ENCODE results near the gene PLEKHH1. TPM values are rescaled to one million over a fixed set of nuclear protein-coding genes. Genes with fewer than 3 reads are reported as not detected.

PLEKHH1 gene
- total and polyA plus RNA-seq, 9 of the 15 experiments (the other 6 are each of a cell fraction or from before 2014, with no cell fraction given) = 0.76 to 5.9 (median 2.9) TPM

DNA sequence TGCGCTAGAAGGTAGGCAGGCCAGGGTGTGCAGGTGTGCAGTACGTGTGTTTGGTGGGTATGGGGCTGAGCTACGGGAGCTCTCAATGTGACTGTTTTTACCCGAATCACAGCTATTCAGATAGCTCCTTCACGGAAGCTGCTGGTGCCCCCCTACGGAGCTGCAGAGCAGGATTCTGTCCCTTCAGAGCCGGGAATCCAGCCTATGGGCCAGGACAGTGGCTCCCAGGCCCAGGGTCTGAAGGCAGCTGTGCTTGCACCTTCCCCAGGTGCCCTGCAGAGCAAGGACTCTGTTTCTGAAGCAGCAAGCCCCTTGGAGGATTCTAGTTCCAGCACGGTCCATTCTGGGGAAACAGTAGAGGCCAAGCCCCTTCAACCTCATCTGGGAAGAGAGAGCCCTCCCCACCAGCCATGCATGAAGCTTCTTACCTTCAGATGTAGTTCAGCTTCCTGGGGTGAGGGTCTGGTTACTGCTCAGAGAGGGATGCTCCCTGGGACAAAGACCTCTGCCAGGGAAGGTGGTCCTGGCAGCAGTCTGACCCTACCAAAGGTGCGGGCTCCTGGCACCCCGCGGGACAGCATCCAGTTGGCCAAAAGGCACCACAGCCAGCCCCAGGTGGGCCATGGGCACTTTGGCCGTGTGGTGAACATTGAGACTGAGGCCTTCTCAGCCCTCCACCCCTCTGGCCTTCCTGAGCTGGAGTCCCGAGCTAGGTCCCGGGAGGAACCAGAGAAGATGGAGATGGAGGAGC is 29.1 kb downstream of the PLEKHH1 start:
- CTCF ChIA-PET (ENCODE audit: low intra/inter-chr PET ratio) = no interaction called here
- Histone ChIP-seq H3K79me2 (ENCODE audit: control insufficient read depth, insufficient read depth, low read length) (no peaks in the 10 kb centered on the region), H3K4me3 (no peak overlapping the region), H2AFZ (ENCODE audit: low read depth, low read length) (no peak overlapping the region), H3K9ac (ENCODE audit: insufficient read depth in 1 of 2, low read depth in 2 of 2, low read length in 2 of 2) (no peak overlapping the region), H3K4me1 (replicated peaks in 1 of 2; ENCODE audit: control insufficient read depth in 2 of 2, insufficient read depth in 2 of 2, low read length in 2 of 2) (no peaks in the 10 kb centered on the region), H3K27me3 (ENCODE audit: control insufficient read depth in 2 of 2, insufficient read depth in 2 of 2, low read length in 2 of 2) (no peaks in the 10 kb centered on the region), H3K27ac (ENCODE audit: extremely low read depth, low read depth, low read length) (no peak overlapping the region), H3K9me3 (replicated peaks; ENCODE audit: control insufficient read depth, insufficient read depth, low read depth, low read length) (no peaks in the 10 kb centered on the region), H3K9me1 (ENCODE audit: control insufficient read depth, insufficient read depth, low read length) (no peaks in the 10 kb centered on the region), H3K36me3 (ENCODE audit: control insufficient read depth, insufficient read depth, low read length) (no peaks in the 10 kb centered on the region; the same call in 2 of the 3 replicates), H3K4me2 (ENCODE audit: insufficient read depth, low read length) (no peak overlapping the region), H4K20me1 (replicated peaks; ENCODE audit: control insufficient read depth, insufficient read depth, low read length) (no peaks in the 10 kb centered on the region)
- 50% methylated on average over 11 of the region's 14 CpGs for WGBS (ENCODE audit: insufficient coverage, low coverage, missing lambda C conversion rate)
- in situ Hi-C loops (cut with MboI) (no loop called here), intact Hi-C loops (cut with micrococcal nuclease) (no loop called here)
- no TSS peak for BruUV-seq (replicated peaks)
- no peak for TF ChIP-seq ZC3H4 (CRISPR knock-in tag; IDR thresholded peaks at IDR 0.05; ENCODE audit: borderline replicate concordance)
- no peak for TF ChIP-seq HNRNPUL1 (IDR thresholded peaks at IDR 0.05; ENCODE audit: low read length)
- TF ChIP-seq ZNF212 (CRISPR knock-in tag; IDR thresholded peaks at IDR 0.05) = no peak
- no peak for TF ChIP-seq EHMT2 (IDR thresholded peaks at IDR 0.05)
- no peak for TF ChIP-seq TSC22D4 (tag; IDR thresholded peaks at IDR 0.05)
- TF ChIP-seq STAT5B (CRISPR knock-in tag; IDR thresholded peaks at IDR 0.05) = no peak
- no peak for TF ChIP-seq NCOA2 (IDR thresholded peaks at IDR 0.05; ENCODE audit: partially characterized antibody in 2 of 2)
- TF ChIP-seq GTF2A2 (tag; IDR thresholded peaks at IDR 0.05) = no peak
- no peak for TF ChIP-seq TAF15 (IDR thresholded peaks at IDR 0.05; ENCODE audit: low read depth, low read length)
- no peak for TF ChIP-seq SREBF1 (IDR thresholded peaks at IDR 0.05; ENCODE audit: borderline replicate concordance, low read depth, low read length)
- no peak for TF ChIP-seq USF1 (CRISPR knock-in tag; IDR thresholded peaks at IDR 0.05)
- POLR2A ChIA-PET = interaction anchor here (0.6 to 1.0 kb wide), 3 partner anchors 19 to 38 kb away, joined by 3 to 6 read pairs (median 3); partner anchors contain the start of gene PIGH
- ATAC-seq (no peak), DNase-seq (ENCODE audit: extremely low read depth in 1 of 4, low spot score in 3 of 4) (no peak), FAIRE-seq (no peak)

Data from K562 (cell line).